GM12801 (cell line): ENCODE results near the gene GABRG3.

Source experiments
- CTCF ChIP-seq: IDR thresholded peaks from one replicate; pipeline ENCODE4 v1.5.1; 2011; ENCODE audit warnings: control low read depth; ENCODE audit not compliant: insufficient read length; ENCODE audit errors: extremely low read depth

GABRG3 gene

DNA sequence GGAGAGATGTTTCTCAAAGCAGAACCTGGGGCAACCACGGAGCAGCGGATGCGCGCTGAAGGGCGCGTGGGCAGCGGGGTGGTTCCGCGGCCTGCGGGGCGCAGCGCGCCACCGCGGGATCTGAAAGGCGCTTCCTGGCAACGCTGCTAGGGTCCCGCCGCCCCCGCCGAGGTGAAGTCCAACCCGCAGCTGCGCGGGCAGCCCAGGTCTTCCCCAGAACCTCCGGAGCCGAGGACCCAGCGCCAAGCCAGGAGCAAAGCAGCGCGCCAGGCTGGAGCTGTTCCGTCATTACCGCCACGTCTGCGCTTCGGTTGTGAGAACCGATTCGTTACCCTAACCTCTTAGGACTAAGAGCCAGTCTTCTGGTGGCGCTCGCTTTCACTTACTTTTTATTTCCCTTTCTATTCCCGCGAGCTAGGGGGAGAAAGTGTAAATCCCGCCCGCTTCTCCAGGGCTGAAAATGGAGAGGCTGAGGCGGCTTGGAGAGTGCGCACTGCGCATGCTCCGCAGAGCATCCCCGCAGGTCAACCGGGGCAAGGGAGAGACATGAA lies 3.2 kb upstream of the GABRG3 start:
- TF ChIP-seq CTCF: no peak

- no peak for TF ChIP-seq CTCF
Measured at GRCh38 chr15:26968806-26969205, 2.2 kb upstream of the GABRG3 start.

DNA sequence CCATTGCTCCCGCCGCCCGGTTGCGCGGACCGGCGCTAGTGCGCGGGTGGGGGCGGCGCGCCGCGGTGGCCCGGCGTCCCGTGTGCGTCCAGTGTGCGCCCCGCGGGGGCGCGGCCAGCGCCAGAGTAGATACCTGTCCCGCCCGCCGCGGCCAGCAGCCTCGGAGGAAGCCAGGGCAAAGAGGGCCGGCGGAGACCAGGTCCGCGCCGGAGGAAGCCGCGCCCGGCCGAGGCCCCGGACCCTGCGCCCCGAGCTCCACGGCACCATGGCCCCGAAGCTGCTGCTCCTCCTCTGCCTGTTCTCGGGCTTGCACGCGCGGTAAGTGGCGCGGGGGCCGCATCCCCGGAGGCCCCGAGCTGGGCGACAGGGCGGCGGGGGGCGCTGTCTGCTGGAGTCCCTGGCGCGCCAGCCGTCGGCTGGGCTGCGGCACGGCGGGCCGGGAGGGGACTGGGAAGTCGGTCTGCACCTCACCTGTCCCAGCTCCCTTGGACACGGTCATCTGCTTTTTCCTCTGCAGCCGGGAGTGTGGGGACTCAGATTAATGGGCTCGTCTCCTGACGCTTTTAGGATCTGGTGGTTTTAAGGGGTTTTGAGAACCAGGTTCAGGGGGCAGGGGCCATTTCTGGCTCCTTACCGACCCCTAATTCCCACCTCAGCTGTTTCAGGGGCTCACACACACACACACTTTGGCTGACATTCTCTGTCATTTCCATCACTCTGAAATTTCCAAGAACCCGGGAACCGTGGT lies 464 bp downstream of the GABRG3 start:
- TF ChIP-seq CTCF: no peak

DNA sequence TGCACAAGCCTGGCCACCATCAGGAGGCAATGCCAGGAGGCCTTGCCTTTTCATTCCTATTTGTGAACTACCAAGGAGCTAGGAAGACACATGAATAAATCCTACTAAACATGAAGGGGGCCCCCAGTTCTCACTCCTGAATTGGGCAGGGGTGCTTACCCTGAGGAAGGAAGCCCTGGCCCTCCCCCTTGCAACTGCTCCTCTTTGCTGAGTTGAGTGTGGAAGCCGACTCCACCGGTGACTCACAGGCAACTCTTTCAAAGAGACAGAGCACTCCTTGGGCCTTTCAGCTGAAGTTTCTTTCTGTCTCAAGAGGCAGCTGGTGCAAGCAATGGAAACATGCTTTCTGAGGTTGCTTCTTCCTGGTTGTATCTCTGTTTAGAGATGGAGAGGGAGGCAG lies 1.7 kb downstream of the GABRG3 start:
- TF ChIP-seq CTCF: no peak

GRCh38 chr15:26974120-26974780 lies 3.3 kb downstream of the GABRG3 start:
- TF ChIP-seq CTCF: no peak

GRCh38 chr15:26981492-26981891 lies 10.5 kb downstream of the GABRG3 start:
- TF ChIP-seq CTCF: no peak

GRCh38 chr15:26983822-26984221 lies 12.8 kb downstream of the GABRG3 start:
- TF ChIP-seq CTCF: no peak
